ENCODE data around the gene FAM83G. TPM values are rescaled to one million over a fixed set of nuclear protein-coding genes. Genes with fewer than 3 reads are reported as not detected.

FAM83G gene
- total and polyA plus RNA-seq, 2 donors (not counting 3 experiments of a cell fraction or from before 2014, with no cell fraction given) = 7.0 to 10.9 TPM

DNA sequence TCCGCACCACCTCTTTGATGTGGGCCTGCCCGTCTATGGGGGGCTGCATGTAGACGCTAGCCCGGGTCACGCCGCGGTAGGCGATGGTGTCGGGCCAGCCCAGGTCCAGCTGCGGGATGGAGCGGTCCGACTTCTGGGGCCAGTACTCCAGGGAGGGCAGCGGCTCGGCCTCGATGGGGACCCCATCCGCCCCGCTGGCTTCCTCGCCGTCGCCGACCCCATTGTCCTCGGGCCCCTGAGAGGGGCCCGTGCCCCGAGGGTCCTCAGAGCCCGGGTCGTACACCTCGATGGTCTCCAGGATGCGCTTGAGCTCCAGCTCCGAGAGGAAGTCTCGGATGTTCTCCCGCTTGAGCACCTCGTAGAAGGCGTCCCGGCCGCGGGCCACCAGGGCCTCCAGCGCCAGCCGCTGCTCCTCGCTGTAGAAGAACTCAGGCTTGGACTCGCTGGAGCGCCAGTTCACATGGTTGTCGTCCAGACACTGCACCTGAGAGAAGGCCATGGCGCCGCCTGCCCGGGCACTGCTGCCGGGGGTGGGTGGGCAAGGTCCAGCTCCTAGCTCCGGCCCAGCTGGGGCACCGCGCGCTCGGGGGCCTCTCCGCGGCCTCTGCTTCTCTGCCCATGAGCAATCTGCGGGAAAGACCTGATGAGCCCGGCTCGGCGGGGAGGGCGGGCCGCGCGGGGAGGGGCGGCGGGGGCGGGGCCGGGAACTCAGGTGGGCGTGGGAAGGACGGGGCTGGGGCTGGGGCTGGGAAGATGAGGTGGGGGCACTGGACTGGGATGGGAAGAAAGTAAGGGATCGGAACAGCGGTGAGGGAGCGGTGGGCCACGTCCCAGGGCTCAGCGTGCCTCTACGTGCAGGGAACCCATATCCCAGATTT is 782 bp downstream of the FAM83G start:
- no peaks in the 10 kb centered on the region for H3K36me3 ChIP-seq (ENCODE audit: control insufficient read depth in 2 of 2, extremely low read depth in 1 of 2, insufficient read depth in 2 of 2, low read length in 2 of 2)
- intact Hi-C loops (cut with micrococcal nuclease) = loop anchor here (2.0 kb wide), 1 partner anchor 43 kb away; no protein-coding TSS in a partner anchor
- DNase-seq (ENCODE audit: low read depth, low spot score) (peak; percentile 34), FAIRE-seq (no peak)
- H3K9me1 ChIP-seq (replicated peaks; ENCODE audit: control insufficient read depth, extremely low read depth, insufficient read depth, low read length) = no peaks in the 10 kb centered on the region
- H3K27me3 ChIP-seq (ENCODE audit: control insufficient read depth in 2 of 2, insufficient read depth in 2 of 2, low read length in 2 of 2) = no peaks in the 10 kb centered on the region
- dilution Hi-C loops (cut with MboI; ENCODE audit: extremely low pct_ligation_motif_present, low sequenced_read_pairs) = no loop called here
- no TSS peak for BruUV-seq (replicated peaks)
- CTCF ChIA-PET = interaction anchor here (4.6 kb wide), 1 partner anchor 43 kb away, joined by 35 read pairs; no protein-coding TSS in a partner anchor
- peak overlapping the region; percentile 71 to 74 (median 71) for H3K4me3 ChIP-seq (replicated peaks in 1 of 3; ENCODE audit: insufficient read depth in 1 of 3, low read depth in 1 of 3, low read length in 3 of 3)
- TF ChIP-seq MYC (IDR thresholded peaks at IDR 0.05; ENCODE audit: low read depth, low read length) (no peak), FOS (IDR thresholded peaks at IDR 0.05; ENCODE audit: borderline replicate concordance, insufficient read depth, low read length) (no peak), EZH2 (IDR thresholded peaks at IDR 0.05; ENCODE audit: borderline replicate concordance, low read depth, low read length, severe bottlenecking) (no peak), POLR2A (IDR thresholded peaks at IDR 0.05; ENCODE audit: low read depth, low read length) (no peak), JUN (IDR thresholded peaks at IDR 0.05; ENCODE audit: borderline replicate concordance, insufficient read depth, insufficient read length, low read depth) (no peak), GATA2 (IDR thresholded peaks at IDR 0.05; ENCODE audit: insufficient read depth, insufficient read length, low read depth, low read length) (no peak), POLR2AphosphoS5 (IDR thresholded peaks at IDR 0.05; ENCODE audit: insufficient read depth, low read depth, low read length) (no peak)
- TF ChIP-seq, protein P1, sequence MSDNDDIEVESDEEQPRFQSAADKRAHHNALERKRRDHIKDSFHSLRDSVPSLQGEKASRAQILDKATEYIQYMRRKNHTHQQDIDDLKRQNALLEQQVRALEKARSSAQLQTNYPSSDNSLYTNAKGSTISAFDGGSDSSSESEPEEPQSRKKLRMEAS (IDR thresholded peaks at IDR 0.05; ENCODE audit: insufficient read depth, insufficient read length) = no peak
- TF ChIP-seq, protein P2, sequence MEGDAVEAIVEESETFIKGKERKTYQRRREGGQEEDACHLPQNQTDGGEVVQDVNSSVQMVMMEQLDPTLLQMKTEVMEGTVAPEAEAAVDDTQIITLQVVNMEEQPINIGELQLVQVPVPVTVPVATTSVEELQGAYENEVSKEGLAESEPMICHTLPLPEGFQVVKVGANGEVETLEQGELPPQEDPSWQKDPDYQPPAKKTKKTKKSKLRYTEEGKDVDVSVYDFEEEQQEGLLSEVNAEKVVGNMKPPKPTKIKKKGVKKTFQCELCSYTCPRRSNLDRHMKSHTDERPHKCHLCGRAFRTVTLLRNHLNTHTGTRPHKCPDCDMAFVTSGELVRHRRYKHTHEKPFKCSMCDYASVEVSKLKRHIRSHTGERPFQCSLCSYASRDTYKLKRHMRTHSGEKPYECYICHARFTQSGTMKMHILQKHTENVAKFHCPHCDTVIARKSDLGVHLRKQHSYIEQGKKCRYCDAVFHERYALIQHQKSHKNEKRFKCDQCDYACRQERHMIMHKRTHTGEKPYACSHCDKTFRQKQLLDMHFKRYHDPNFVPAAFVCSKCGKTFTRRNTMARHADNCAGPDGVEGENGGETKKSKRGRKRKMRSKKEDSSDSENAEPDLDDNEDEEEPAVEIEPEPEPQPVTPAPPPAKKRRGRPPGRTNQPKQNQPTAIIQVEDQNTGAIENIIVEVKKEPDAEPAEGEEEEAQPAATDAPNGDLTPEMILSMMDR (IDR thresholded peaks at IDR 0.05; ENCODE audit: extremely low read depth in 1 of 2, insufficient read depth in 1 of 2, low read depth in 1 of 2, low read length in 2 of 2) = no peak
- H3K4me2 ChIP-seq (ENCODE audit: insufficient read depth, low read length) = peak overlapping the region; percentile 70
- H2AFZ ChIP-seq (ENCODE audit: low read depth, low read length) = peak overlapping the region; percentile 64
- peaks cover 24% of the 10 kb centered on the region for H3K4me1 ChIP-seq (ENCODE audit: control insufficient read depth, extremely low read depth, insufficient read depth, low read length)
- H3K27ac ChIP-seq (ENCODE audit: insufficient read depth, low read depth, low read length) = peak overlapping the region; percentile 75
- H3K9ac ChIP-seq (replicated peaks; ENCODE audit: extremely low read depth, insufficient read depth, low read length) = peak overlapping the region; percentile 93
- POLR2A ChIA-PET = no interaction called here
- peaks cover 35% of the 10 kb centered on the region for H3K79me2 ChIP-seq (ENCODE audit: control insufficient read depth, insufficient read depth, low read length)
- H3K9me3 ChIP-seq (replicated peaks; ENCODE audit: control insufficient read depth, insufficient read depth, low read length) = no peaks in the 10 kb centered on the region
- no peaks in the 10 kb centered on the region for H4K20me1 ChIP-seq (replicated peaks; ENCODE audit: control insufficient read depth, extremely low read depth, insufficient read depth, low read length)

All from endothelial cell of umbilical vein (primary cell).